Measurements from ENCODE around the gene CLCN6. TPM values are rescaled to one million over a fixed set of nuclear protein-coding genes. Genes with fewer than 3 reads are reported as not detected.

Gene CLCN6
- total RNA-seq, 1 donor: 21.0 TPM

GRCh38 chr1:11800391-11800755, 5.6 kb upstream of the CLCN6 start:
- no peak for DNase-seq (ENCODE audit: insufficient read length, low spot score, missing footprints)
- peaks cover 5% of the 10 kb centered on the region for H4K20me1 ChIP-seq (ENCODE audit: insufficient read depth, low read length)
- H3K4me3 ChIP-seq (ENCODE audit: insufficient read depth, low read length): no peak overlapping the region
- H3K4me2 ChIP-seq (ENCODE audit: insufficient read depth, low read length): no peak overlapping the region
- H3K36me3 ChIP-seq (ENCODE audit: insufficient read depth, low read length): peaks cover 18% of the 10 kb centered on the region
- no peak for TF ChIP-seq CTCF (IDR thresholded peaks at IDR 0.05; ENCODE audit: extremely low read depth, low read depth, low read length)
- H3K27me3 ChIP-seq (ENCODE audit: insufficient read depth, low read length): no peaks in the 10 kb centered on the region
- peaks cover 42% of the 10 kb centered on the region for H3K4me1 ChIP-seq (ENCODE audit: insufficient read depth, low read length)
- no peak overlapping the region for H3K27ac ChIP-seq (ENCODE audit: low read depth, low read length)
- H3K9me3 ChIP-seq (ENCODE audit: low read depth, low read length): no peaks in the 10 kb centered on the region
- peaks cover 20% of the 10 kb centered on the region for H3K79me2 ChIP-seq (ENCODE audit: insufficient read depth, low read length)
- no peak overlapping the region for H2AFZ ChIP-seq (ENCODE audit: low read length)

- H3K9me3 ChIP-seq (ENCODE audit: low read depth, low read length): no peaks in the 10 kb centered on the region
- H3K27ac ChIP-seq (ENCODE audit: low read depth, low read length): no peak overlapping the region
- H3K4me2 ChIP-seq (ENCODE audit: insufficient read depth, low read length): no peak overlapping the region
- peaks cover 13% of the 10 kb centered on the region for H3K36me3 ChIP-seq (ENCODE audit: insufficient read depth, low read length)
- no peak overlapping the region for H2AFZ ChIP-seq (ENCODE audit: low read length)
- DNase-seq (ENCODE audit: insufficient read length, low spot score, missing footprints): no peak
- no peaks in the 10 kb centered on the region for H3K27me3 ChIP-seq (ENCODE audit: insufficient read depth, low read length)
- H3K79me2 ChIP-seq (ENCODE audit: insufficient read depth, low read length): peaks cover 21% of the 10 kb centered on the region
- H4K20me1 ChIP-seq (ENCODE audit: insufficient read depth, low read length): peaks cover 5% of the 10 kb centered on the region
- no peak for TF ChIP-seq CTCF (IDR thresholded peaks at IDR 0.05; ENCODE audit: extremely low read depth, low read depth, low read length)
- H3K4me1 ChIP-seq (ENCODE audit: insufficient read depth, low read length): peaks cover 41% of the 10 kb centered on the region
- H3K4me3 ChIP-seq (ENCODE audit: insufficient read depth, low read length): no peak overlapping the region
Observed at GRCh38 chr1:11800756-11801433, 5.1 kb upstream of the CLCN6 start.

GRCh38 chr1:11802616-11802972, 3.4 kb upstream of the CLCN6 start:
- no peak for DNase-seq (ENCODE audit: insufficient read length, low spot score, missing footprints)
- TF ChIP-seq CTCF (IDR thresholded peaks at IDR 0.05; ENCODE audit: extremely low read depth, low read depth, low read length): no peak

GRCh38 chr1:11802973-11803885, 2.8 kb upstream of the CLCN6 start:
- H2AFZ ChIP-seq (ENCODE audit: low read length): peak overlapping the region; percentile 89

More at GRCh38 chr1:11802616-11802972, 3.4 kb upstream of the CLCN6 start:
- Histone ChIP-seq H4K20me1 (ENCODE audit: insufficient read depth, low read length) (peaks cover 5% of the 10 kb centered on the region), H3K27me3 (ENCODE audit: insufficient read depth, low read length) (no peaks in the 10 kb centered on the region), H3K4me1 (ENCODE audit: insufficient read depth, low read length) (peaks cover 45% of the 10 kb centered on the region), H3K79me2 (ENCODE audit: insufficient read depth, low read length) (peaks cover 38% of the 10 kb centered on the region), H3K4me2 (ENCODE audit: insufficient read depth, low read length) (peak overlapping the region; percentile 98), H3K4me3 (ENCODE audit: insufficient read depth, low read length) (peak overlapping the region; percentile 77), H2AFZ (ENCODE audit: low read length) (peak overlapping the region; percentile 89), H3K36me3 (ENCODE audit: insufficient read depth, low read length) (peaks cover 12% of the 10 kb centered on the region), H3K27ac (ENCODE audit: low read depth, low read length) (peak overlapping the region; percentile 26), H3K9me3 (ENCODE audit: low read depth, low read length) (no peaks in the 10 kb centered on the region)

More at GRCh38 chr1:11802973-11803885, 2.8 kb upstream of the CLCN6 start:
- Histone ChIP-seq H3K4me1 (ENCODE audit: insufficient read depth, low read length) (peaks cover 45% of the 10 kb centered on the region), H3K9me3 (ENCODE audit: low read depth, low read length) (no peaks in the 10 kb centered on the region), H3K27me3 (ENCODE audit: insufficient read depth, low read length) (no peaks in the 10 kb centered on the region), H3K27ac (ENCODE audit: low read depth, low read length) (peak overlapping the region; percentile 26), H3K4me3 (ENCODE audit: insufficient read depth, low read length) (peak overlapping the region; percentile 77), H3K36me3 (ENCODE audit: insufficient read depth, low read length) (peaks cover 14% of the 10 kb centered on the region), H4K20me1 (ENCODE audit: insufficient read depth, low read length) (peaks cover 5% of the 10 kb centered on the region), H3K4me2 (ENCODE audit: insufficient read depth, low read length) (peak overlapping the region; percentile 98), H3K79me2 (ENCODE audit: insufficient read depth, low read length) (peaks cover 44% of the 10 kb centered on the region)
- TF ChIP-seq CTCF (IDR thresholded peaks at IDR 0.05; ENCODE audit: extremely low read depth, low read depth, low read length): no peak
- peak; percentile 95 for DNase-seq (ENCODE audit: insufficient read length, low spot score, missing footprints)

Data from osteoblast (primary cell).